ENCODE data around the gene CERS1. TPM values are rescaled to one million over a fixed set of nuclear protein-coding genes. Genes with fewer than 3 reads are reported as not detected.

Gene CERS1
- total and polyA plus RNA-seq, 10 of the 15 experiments (the other 5 are each of a cell fraction or from before 2014, with no cell fraction given), result 0.19 TPM; not detected in 9

- no peak for TF ChIP-seq BCL3 (IDR thresholded peaks at IDR 0.05; ENCODE audit: borderline replicate concordance, insufficient read depth, low read depth, low read length, poor library complexity, severe bottlenecking)
- TF ChIP-seq CREB1 (IDR thresholded peaks at IDR 0.05; ENCODE audit: low read depth), result no peak
- no peak for TF ChIP-seq BCL11A (IDR thresholded peaks at IDR 0.05; ENCODE audit: low read depth, low read length)
- TF ChIP-seq MTA3 (IDR thresholded peaks at IDR 0.05; ENCODE audit: borderline replicate concordance, low read length), result no peak
- no peak for TF ChIP-seq KLF5 (IDR thresholded peaks at IDR 0.05; ENCODE audit: partially characterized antibody)
- no peak for TF ChIP-seq FOS (IDR thresholded peaks at IDR 0.05; ENCODE audit: borderline replicate concordance, extremely low read depth, insufficient read length)
- TF ChIP-seq MEF2B (IDR thresholded peaks at IDR 0.05; ENCODE audit: partially characterized antibody, poor library complexity, severe bottlenecking), result no peak
Observed at GRCh38 chr19:18865106-18865972, 30.6 kb downstream of the CERS1 start (continued).

GRCh38 chr19:18863843-18864362 lies 32.1 kb downstream of the CERS1 start:
- H3K9ac ChIP-seq (ENCODE audit: control insufficient read depth, insufficient read depth, low read length), result no peak overlapping the region
- no TSS peak for BruUV-seq (replicated peaks)
- no peaks in the 10 kb centered on the region for H3K9me3 ChIP-seq (replicated peaks; ENCODE audit: control insufficient read depth, insufficient read depth, low read length)
- no peak for FAIRE-seq
- ChIA-PET RAD21 (ENCODE audit: unreplicated experiment) (no interaction called here), CTCF (interaction anchor here (1.5 kb wide), 1 partner anchor 20 kb away, joined by 3 read pairs; no protein-coding TSS in a partner anchor), SMC1A (ENCODE audit: uncharacterized antibody, unreplicated experiment) (no interaction called here), POLR2A (interaction anchor here (0.6 kb wide), 1 partner anchor 20 kb away, joined by 10 read pairs; no protein-coding TSS in a partner anchor)
- no peak for TF ChIP-seq JUNB (IDR thresholded peaks at IDR 0.05)
- peak; percentile 58 for TF ChIP-seq POLR2A (IDR thresholded peaks at IDR 0.05; ENCODE audit: low read depth, low read length)
- H2AFZ ChIP-seq (ENCODE audit: control insufficient read depth, low read depth, low read length), result no peak overlapping the region
- no peak overlapping the region for H3K4me2 ChIP-seq (ENCODE audit: control insufficient read depth, insufficient read depth)
- H3K27ac ChIP-seq (ENCODE audit: control insufficient read depth, insufficient read depth), result no peak overlapping the region
- peaks cover 29 to 65% of the 10 kb centered on the region in 2 experiments for H3K36me3 ChIP-seq (ENCODE audit: control insufficient read depth in 2 of 2, insufficient read depth in 2 of 2, low read length in 1 of 2)
- no peaks in the 10 kb centered on the region for H3K79me2 ChIP-seq (ENCODE audit: control insufficient read depth, insufficient read depth, low read length)
- peaks cover 5% of the 10 kb centered on the region; the same call in 1 of the 2 replicates for H4K20me1 ChIP-seq (ENCODE audit: control insufficient read depth, insufficient read depth)
- no peak for ATAC-seq
- 99% methylated on average over 16 of the region's 16 CpGs for WGBS (ENCODE audit: insufficient coverage, insufficient replicate concordance, low lambda C conversion rate, missing lambda C conversion rate)
- peaks cover 17% of the 10 kb centered on the region for H3K4me1 ChIP-seq (ENCODE audit: control insufficient read depth, insufficient read depth, low read length)
- DNase-seq (ENCODE audit: low read depth, low spot score), result no peak
- H3K27me3 ChIP-seq (replicated peaks in 1 of 2; ENCODE audit: control insufficient read depth in 2 of 2, insufficient read depth in 2 of 2, low read length in 1 of 2), result no peaks in the 10 kb centered on the region
- in situ Hi-C loops (cut with MboI), result loop anchor here (25.0 kb wide), 1 partner anchor 402 kb away; no protein-coding TSS in a partner anchor
- no peak overlapping the region for H3K4me3 ChIP-seq
- intact Hi-C loops (cut with micrococcal nuclease; ENCODE audit: unreplicated experiment), result no loop called here
